Stimulated activated CD4-positive, alpha-beta T cell treated with anti-CD3 and anti-CD28 coated beads, Interleukin-15, amount 100 ng/mL, for 1 hour (primary cell): ENCODE results near the gene PAK4.

Experiments
- DNase-seq, 2 donors: peaks; one replicate each; pipeline ENCODE4 v3.0.0-alpha.2; 2020; ENCODE audit warnings: low read depth in 1 of 2, low spot score in 1 of 2

Gene PAK4

DNA sequence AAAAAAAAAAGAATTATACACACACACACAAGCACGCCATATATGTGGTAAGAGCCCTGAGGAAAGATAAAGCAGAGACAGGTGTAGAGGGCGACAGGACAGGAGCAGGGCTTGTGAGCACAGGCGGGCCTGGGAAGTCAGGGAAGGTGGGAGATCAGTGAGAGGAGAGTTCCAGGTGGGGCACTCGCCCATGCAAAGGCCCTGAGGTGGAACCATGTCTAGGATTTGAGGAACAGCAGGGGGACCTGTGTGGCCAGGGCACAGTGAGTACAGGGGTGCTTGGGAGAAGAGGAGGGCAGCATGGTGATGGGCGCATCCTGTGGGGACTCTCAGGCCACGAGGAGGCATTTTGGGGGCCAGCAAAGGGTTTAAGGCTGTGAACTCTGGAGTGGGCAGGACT, 38.7 kb downstream of the PAK4 start:
- no peak for DNase-seq

DNA sequence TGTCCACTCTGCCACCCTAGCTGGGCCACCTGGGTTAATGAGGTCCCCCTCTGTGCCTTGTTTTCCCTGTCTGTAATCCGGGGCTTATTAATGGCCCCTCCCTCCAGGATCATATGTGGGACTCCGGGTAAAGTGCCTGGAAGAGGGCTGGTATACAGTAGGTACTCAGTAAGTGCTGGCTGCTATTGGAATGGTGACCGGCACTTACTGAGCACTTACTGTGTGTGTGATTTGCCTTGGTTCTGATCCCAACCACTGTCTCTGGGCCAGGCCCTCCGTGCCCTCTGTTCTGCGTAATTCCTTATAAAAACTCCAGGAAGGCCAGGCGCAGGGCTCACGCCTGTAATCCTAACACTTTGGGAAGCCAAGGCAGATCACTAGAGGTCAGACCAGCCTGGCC, 40.3 kb downstream of the PAK4 start:
- no peak for DNase-seq

DNA sequence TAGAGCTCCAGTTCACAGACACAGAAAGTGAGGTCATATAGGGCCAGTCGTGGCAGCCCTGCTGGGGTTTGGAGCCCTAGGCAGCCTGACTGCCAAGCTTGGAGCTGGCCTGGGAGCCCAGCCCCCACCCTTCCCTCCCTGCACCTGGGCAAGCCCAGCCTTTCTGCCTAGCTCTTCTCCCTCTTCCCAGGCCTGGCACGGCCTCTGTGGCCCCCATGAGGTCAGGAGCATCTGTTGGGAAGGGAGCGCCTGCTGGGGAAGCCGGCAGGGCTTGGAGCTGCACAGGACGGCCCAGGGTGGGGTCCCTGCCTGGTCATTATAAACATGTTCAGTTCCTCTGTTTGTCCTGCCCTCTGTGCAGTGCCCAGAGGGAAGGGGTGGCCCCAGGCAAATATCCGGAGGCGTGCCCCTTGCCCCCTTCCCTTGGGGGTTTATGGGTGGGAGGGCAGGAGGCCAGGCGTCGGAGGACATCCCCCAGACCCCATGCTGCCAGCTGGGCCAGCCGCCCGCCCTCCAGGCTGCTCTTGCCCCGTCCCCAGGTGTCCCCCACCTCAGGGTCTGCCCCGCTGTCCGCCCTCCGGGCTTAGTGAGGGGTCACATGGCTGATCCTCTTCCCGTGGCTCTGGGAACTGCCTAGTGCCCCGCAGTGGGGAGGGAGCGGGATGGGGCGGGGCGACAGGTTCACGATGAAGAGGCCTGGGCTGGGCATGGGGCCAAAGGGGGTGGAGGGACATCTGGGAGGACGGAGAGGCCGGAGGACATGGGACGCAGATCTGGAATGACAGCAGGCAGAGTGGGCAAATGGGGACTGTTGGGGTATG, 41.2 kb downstream of the PAK4 start:
- DNase-seq = no peak

DNA sequence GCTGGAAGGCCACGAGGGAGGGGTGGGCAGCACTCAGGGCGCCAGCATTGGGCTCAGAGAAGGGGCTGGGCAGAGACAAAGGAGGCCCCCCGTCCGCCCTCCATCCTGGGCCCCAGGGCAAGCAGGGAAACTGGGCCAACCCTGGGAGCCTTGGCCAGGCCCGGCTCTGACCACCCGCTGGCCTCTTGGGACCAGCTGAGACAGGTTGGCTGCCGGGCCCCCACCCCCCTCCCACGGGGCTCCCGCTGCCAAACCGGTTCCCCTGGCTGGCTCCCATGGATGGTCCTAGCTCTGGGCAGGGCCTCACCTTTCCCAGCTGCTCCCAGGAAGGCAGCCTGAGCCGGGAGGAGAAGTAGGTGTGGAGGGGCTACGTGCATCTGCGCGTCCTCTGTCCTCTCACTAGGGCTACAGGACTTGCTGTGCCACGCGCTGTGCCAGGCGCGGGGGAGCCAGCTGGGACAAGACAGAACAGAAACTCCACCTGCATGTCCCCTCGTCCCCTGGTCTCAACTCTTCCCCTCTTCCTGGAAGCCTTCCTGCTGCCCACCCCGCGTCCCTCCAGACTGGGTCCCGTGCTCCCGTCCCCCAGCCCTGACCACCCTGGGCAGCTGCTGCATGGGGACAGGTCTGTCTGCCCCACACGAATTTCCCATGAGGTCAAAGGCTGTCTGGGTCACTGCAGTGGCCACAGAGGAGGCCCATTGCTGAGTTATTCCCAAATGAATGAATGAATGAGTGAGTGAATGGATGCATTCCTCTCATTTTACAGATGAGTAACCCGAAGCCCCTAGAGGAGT, 42.1 kb downstream of the PAK4 start:
- DNase-seq = no peak

DNA sequence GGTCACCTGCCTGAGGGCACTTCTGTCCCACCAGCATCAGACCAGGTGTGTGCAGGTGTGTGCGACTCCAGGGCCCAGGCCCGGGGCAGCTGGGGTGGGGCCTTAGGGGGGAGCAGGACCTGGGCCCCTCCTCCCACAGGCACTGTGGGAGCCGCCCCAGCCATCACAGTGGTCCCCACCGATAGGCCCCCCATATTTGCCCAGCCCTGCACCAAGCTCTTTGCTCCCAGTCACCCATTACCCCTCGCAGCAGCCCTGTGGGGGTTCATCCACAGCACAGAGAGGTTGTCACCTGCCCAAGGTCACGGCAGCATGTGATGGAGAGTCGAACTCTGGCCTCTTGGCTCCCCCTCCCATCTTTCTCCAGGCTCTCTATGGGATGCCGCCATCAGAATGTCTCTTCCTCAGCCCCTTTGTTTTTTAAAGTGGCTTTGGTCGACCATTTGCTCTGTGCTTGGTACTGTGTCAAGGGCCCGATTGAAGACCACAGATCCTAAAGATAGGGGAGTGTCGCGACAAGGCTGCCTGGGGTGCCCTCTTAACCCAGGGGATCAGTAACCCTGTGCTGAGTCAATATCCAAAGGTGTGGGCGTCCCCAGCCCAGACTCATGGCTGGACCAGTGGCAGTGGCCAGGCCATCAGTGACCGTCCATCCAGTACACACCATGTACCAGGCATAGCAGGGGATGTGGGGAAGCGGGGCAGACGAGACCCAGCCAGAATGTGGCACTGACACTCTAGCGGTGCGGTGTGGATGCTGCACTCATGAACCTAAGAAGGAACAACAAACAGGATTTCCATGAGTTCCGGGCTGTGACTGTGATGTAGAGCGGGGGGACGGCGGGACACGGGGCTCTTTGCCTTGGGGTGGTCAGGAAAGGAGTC, 42.9 kb downstream of the PAK4 start:
- DNase-seq = no peak

DNA sequence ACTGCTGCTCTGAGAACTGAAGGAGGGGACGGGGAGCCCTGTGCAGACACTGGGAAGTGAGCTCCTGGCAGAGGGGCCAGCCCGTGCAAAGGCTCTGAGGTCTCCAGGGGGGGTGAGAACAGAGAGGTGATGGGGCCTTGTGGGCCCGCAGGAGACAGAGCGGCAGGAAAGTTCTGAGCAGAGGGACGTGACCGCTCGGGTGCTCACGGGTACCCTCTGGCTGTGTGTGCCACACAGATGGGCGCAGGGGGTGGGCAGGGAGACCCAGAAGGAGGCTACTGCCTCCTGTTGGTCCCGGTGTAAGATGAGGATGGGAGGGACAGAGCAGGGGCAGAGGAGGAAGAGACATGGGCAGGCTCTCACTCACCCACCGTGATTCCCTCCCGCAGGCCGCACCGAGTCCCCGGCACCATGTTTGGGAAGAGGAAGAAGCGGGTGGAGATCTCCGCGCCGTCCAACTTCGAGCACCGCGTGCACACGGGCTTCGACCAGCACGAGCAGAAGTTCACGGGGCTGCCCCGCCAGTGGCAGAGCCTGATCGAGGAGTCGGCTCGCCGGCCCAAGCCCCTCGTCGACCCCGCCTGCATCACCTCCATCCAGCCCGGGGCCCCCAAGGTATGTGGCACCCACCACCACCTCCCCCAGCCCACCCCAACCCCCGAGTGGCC, 43.7 kb downstream of the PAK4 start:
- no peak for DNase-seq

DNA sequence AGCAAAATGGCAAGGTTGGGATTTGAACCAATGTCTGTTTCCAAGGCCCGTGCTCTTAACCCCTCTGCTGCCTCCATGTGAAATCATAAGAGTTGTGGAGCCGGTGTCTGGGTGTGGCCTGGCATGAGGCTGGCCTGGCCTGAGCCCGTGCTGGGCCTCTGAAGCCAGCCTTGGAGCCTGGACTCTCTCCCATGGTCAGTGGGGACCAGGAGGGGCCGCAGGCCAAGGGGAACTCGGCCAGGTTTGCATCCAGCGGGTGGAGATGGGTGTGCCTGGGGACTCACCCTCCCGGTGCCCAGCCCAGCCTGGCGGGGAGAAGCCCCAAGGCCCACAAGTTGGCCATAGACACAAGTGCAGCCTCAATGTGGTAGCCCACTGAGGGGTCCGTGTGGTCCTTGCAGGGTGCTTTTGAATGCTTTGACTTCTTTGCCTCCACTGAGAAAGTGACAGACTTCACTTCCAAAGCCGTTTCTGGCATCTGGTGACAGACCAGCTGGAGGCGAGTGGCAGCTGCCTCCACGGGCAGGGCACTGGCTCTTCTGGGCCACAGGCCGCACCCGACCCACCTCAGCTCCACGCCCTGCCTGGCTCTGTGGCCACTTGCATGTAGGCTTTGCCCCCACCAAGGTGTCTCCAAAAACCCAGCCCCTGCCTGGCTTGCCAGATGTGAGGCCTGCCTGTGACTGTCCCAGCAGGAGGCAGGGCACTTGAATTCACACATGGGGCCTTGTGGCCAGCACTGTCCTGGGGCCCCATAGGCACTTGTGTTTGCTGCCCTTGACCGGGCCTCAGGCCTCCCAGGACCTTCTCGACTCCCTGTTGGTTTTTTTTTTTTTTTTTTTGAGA, 45.0 kb downstream of the PAK4 start:
- DNase-seq = no peak

DNA sequence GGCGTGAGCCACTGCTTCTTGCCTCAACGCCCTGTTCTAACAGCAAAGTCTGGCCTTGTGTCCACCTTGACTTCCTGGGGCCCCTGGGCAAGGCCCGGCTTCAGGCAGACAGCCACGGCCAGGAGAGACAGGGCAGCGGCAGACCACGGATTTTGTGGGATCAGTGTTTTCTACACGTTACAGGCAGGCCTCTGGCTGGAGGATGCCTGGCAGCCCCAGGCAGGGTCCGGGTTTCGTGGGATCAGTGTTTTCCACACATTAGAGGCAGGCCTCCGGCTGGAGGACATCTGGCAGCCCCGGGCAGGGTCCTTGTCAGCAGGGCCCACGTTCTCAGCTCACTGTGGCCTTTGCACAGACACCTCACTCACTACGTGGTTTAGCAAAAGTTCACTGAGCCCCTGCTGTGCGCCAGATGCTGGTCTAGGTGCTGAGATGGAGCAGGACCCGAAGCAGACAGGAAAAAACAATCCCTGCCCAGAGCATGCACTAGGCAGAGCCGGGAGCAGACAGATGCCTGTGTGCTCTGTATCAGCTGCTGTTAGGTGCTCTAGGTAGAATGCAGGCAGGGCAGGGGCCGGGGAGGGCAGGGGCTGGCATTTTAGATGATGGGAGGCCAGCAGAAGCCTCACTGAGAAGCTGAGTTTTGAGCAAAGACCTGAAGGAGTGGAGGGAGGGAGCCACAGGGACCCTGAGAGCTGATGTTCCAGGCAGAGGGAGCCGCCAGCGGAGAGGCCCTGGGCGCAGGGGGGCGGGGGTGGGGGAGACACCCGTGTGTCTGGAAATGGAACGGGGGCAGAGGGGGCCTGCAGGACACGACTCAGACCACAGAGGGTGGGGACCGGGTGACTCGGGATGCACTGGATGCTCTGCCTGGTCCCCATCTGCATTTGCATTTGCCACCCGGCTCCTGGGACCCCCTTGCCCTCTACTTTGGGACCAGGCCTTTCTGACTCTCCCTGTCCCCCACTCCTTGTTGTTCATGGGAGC, 46.2 kb downstream of the PAK4 start:
- no peak for DNase-seq

DNA sequence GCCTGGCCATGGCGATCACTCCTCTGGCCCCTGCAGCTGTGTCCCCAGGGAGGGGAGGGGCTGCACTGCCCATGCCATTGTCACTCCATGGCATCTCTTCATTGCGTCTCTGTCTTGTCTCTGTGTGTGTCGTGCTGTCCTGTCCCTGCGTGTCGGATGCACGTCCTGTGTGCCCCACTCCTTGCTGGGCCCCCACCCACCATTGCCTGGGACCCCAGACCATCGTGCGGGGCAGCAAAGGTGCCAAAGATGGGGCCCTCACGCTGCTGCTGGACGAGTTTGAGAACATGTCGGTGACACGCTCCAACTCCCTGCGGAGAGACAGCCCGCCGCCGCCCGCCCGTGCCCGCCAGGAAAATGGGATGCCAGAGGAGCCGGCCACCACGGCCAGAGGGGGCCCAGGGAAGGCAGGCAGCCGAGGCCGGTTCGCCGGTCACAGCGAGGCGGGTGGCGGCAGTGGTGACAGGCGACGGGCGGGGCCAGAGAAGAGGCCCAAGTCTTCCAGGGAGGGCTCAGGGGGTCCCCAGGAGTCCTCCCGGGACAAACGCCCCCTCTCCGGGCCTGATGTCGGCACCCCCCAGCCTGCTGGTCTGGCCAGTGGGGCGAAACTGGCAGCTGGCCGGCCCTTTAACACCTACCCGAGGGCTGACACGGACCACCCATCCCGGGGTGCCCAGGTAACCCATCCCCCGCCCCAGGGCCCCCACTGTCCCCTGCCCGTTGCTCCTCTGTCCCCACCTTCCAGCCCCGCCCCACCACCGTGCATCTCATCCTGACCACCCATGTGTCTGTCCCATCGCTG, 47.3 kb downstream of the PAK4 start:
- no peak for DNase-seq

DNA sequence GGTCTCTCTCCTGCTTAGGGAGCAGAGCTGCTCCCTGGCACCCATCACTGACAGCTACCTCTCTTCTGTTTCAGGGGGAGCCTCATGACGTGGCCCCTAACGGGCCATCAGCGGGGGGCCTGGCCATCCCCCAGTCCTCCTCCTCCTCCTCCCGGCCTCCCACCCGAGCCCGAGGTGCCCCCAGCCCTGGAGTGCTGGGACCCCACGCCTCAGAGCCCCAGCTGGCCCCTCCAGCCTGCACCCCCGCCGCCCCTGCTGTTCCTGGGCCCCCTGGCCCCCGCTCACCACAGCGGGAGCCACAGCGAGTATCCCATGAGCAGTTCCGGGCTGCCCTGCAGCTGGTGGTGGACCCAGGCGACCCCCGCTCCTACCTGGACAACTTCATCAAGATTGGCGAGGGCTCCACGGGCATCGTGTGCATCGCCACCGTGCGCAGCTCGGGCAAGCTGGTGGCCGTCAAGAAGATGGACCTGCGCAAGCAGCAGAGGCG, 48.0 kb downstream of the PAK4 start:
- DNase-seq = no peak

DNA sequence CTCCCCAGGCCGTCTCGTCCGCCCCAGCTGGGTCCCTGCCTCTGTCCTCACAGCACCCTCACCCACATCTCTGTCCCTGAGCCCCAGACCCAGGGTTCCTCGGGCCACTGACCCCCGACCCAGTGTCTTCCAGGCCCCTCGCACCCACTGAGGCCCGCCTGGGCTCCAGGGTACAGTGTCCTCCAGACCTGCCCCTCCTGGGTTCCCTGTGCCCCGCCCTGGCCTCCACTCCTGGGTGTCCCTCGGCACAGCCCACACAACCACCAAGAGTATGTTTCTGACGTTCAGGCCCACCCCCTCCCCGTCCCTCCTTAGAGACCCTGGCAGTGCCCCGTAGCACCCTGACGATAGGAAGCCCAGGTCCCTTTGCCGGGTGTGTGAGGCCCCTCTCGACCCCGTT, 48.6 kb downstream of the PAK4 start:
- no peak for DNase-seq

DNA sequence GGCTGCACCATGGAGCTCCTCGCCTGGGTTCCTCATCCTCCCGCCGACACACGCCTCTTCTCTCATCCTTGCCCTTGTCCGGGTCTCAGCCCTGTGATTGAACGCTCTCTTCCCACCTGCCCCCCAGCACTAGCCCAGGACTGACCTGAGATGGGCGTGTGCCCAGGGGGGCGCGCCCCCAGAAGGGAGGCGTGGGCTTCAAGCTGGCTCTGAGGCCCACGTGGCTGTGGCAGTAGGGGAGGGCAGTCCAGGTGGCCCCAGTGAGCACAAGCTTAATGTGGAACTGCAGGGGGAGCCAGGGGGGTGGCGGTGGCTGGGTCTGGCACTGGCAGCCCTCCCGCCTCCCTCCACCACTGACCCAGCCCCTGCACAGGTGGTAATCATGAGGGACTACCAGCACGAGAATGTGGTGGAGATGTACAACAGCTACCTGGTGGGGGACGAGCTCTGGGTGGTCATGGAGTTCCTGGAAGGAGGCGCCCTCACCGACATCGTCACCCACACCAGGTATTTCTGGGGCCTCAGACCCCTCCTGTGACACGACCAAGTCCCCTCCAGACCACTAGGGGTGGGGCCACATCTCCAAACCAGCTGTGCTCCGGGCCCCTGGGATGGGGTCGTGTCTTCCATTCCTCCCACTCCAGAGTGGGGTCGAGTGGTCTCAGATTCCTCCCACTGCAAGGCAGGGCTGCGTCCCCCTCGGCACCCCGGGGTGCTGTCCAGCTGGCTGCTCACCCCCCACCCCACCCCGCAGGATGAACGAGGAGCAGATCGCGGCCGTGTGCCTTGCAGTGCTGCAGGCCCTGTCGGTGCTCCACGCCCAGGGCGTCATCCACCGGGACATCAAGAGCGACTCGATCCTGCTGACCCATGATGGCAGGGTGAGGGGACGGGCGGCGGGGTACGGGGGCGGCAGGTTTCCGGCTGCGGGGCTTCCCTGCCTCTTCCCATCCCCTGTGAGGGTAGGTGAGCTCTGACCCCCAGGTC, 49.3 kb downstream of the PAK4 start:
- DNase-seq = no peak

DNA sequence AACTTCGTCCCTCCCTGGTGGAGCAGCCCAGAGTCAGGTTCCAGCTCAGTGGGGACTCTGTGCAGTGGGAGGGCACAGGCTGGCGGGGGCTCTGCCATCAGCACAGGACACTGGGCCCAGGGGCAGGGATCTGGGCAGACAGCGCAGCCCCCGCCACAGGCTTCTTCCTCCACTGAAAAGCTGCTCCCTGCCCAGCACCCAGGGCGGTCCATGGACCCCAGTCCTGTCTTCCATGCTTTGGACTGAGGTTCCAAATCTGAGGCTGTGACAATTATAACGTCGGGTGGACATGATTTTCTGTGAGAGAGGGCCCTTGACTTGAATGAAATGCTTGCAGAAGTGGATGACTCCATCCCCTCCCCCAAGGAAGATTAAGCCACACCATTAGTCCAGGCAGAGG, 50.0 kb downstream of the PAK4 start:
- no peak for DNase-seq

DNA sequence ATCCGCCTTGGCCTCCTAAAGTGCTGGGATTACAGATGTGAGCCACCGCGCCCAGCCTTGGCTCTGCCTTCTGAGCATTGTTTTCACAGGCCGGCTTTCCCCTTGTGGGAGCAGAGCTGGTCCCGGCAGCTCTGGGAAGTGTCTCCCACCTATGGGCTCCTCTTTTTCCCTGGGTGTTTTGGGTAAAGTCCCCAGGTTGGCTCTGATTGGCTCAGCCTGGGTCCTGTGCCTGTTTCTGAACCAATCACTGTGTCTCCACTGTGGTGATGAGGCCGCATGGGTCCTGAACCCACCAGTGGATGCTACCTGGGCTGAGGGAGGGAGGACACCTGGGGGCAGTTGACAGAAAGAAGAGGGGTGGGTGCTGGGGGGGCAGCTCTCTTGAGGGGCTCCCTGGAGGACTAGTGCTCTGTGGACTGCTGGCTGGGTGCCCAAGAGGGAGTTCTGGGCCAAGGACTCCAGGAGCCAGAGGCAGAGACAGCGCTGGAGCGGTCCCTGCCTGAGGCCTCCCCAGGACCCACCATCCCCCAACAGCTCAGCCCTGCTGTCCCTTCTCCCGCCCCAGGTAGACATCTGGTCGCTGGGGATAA, 51.6 kb downstream of the PAK4 start:
- no peak for DNase-seq

DNA sequence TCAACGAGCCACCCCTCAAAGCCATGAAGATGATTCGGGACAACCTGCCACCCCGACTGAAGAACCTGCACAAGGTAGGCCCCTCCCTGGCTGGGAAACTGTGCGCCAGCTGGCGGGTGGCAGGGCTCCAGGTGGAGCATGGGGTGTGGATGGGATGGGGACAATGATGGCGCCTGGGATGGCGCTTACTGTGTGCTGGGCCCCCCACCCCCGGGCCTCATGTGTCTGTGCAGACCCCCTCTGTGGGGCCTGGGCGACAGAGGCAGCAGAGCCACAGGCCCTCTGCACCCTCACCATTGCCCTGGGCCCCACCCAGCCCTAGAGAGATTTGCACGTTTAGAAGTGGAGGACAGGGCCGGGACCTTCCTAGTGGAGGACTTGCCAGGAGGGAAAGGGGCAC, 52.1 kb downstream of the PAK4 start:
- no peak for DNase-seq

DNA sequence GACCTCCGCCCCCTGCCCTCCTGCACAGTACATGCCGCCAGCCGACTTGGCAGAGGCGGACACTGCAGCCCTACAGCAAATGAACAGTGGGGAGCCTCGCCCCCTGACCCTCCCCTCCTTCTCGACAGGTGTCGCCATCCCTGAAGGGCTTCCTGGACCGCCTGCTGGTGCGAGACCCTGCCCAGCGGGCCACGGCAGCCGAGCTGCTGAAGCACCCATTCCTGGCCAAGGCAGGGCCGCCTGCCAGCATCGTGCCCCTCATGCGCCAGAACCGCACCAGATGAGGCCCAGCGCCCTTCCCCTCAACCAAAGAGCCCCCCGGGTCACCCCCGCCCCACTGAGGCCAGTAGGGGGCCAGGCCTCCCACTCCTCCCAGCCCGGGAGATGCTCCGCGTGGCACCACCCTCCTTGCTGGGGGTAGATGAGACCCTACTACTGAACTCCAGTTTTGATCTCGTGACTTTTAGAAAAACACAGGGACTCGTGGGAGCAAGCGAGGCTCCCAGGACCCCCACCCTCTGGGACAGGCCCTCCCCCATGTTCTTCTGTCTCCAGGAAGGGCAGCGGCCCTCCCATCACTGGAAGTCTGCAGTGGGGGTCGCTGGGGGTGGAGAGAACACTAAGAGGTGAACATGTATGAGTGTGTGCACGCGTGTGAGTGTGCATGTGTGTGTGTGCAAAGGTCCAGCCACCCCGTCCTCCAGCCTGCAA, 52.9 kb downstream of the PAK4 start:
- DNase-seq = no peak
